Sciatic nerve (tissue), 2 donors: ENCODE measurements around the gene ABI2. TPM values are rescaled to one million over a fixed set of nuclear protein-coding genes. Genes with fewer than 3 reads are reported as not detected.
A peak's percentile ranks its signal among the peaks of the same experiment; 100 is the strongest.
"Not testable (repeated sequence)": the region's sequence is repeated elsewhere in the genome, so short reads cannot be mapped to it uniquely, and the experiment has no call there.

Source experiments
- ATAC-seq: fragments of 200-7000 bp; cut with Tn5 transposase; one replicate; pipeline ENCODE4 v1.9.1; 2020; ENCODE audit warnings: mild to moderate bottlenecking, moderate library complexity
- DNase-seq: peaks from one replicate; pipeline ENCODE4 v3.0.0-alpha.2; 2020; ENCODE audit warnings: low spot score
- intact Hi-C: fragments of 100-400 bp; cut with DNase I; formaldehyde crosslinking; loops from one replicate; pipeline ENCODE4 v1.14.2; 2022
- total RNA-seq: library from RNA; stranded (reverse); fragmentation: NEBNext Ultra II Directional; extraction: Animal tissue kit (Norgen Biotek cat#: 25700); gene quantifications from one replicate; pipeline ENCODE4 v1.2.1, GENCODE V29; 2021
- donor health status: DM: no; HTN: no; CAD: no.
- donor health status: DM: no; HTN: no; CAD: no.

ABI2 gene
- total RNA-seq, 1 donor from 2014 or later = 68.9 TPM

- ATAC-seq = no peak
- no peak for DNase-seq
- intact Hi-C loops = no loop called here
Measured at GRCh38 chr2:203407496-203407895, 79.3 kb downstream of the ABI2 start.

GRCh38 chr2:203412546-203413331 lies 84.5 kb downstream of the ABI2 start:
- DNase-seq (no peak), ATAC-seq (peak; percentile 73)
- intact Hi-C loops = no loop called here

- no peak for DNase-seq
- ATAC-seq = no peak
- intact Hi-C loops = no loop called here
Measured at GRCh38 chr2:203413796-203414195, 85.6 kb downstream of the ABI2 start.

- ATAC-seq (no peak), DNase-seq (no peak)
- intact Hi-C loops = no loop called here
Measured at GRCh38 chr2:203418271-203418670, 90.1 kb downstream of the ABI2 start.

GRCh38 chr2:203427061-203427460 lies 98.9 kb downstream of the ABI2 start:
- ATAC-seq (no peak), DNase-seq (no peak)
- intact Hi-C loops = no loop called here

- ATAC-seq, DNase-seq, intact Hi-C loops: not testable (repeated sequence)
Measured at GRCh38 chr2:203429643-203430042, 101.4 kb downstream of the ABI2 start.

GRCh38 chr2:203431391-203432185 lies 103.4 kb downstream of the ABI2 start:
- DNase-seq = no peak
- no peak for ATAC-seq
- intact Hi-C loops = no loop called here

- no peak for ATAC-seq
- intact Hi-C loops = no loop called here
- no peak for DNase-seq
Measured at GRCh38 chr2:203432811-203433210, 104.6 kb downstream of the ABI2 start.

- intact Hi-C loops = no loop called here
- DNase-seq (no peak), ATAC-seq (no peak)
Measured at GRCh38 chr2:203436496-203436895, 108.3 kb downstream of the ABI2 start.

GRCh38 chr2:203437511-203437910 lies 109.3 kb downstream of the ABI2 start:
- DNase-seq = no peak
- intact Hi-C loops = no loop called here
- ATAC-seq = no peak

- intact Hi-C loops = no loop called here
- DNase-seq (no peak), ATAC-seq (no peak)
Measured at GRCh38 chr2:203438528-203438927, 110.3 kb downstream of the ABI2 start.

GRCh38 chr2:203440671-203441070 lies 112.5 kb downstream of the ABI2 start:
- intact Hi-C loops = no loop called here

GRCh38 chr2:203441463-203441862 lies 113.3 kb downstream of the ABI2 start:
- ATAC-seq (no peak), DNase-seq (no peak)
- intact Hi-C loops = no loop called here

More at GRCh38 chr2:203440671-203441070, 112.5 kb downstream of the ABI2 start:
- DNase-seq = no peak
- ATAC-seq = no peak

- ATAC-seq (no peak), DNase-seq (no peak)
- intact Hi-C loops = no loop called here
Measured at GRCh38 chr2:203442463-203442862, 114.3 kb downstream of the ABI2 start.

- ATAC-seq = no peak
- no peak for DNase-seq
- intact Hi-C loops = no loop called here
Measured at GRCh38 chr2:203444738-203445137, 116.5 kb downstream of the ABI2 start.

- DNase-seq (no peak), ATAC-seq (no peak)
- intact Hi-C loops = no loop called here
Measured at GRCh38 chr2:203446071-203446481, 117.9 kb downstream of the ABI2 start.

- intact Hi-C loops = no loop called here
- DNase-seq (no peak), ATAC-seq (no peak)
Measured at GRCh38 chr2:203446780-203447179, 118.6 kb downstream of the ABI2 start.

- intact Hi-C loops = no loop called here
- DNase-seq (no peak), ATAC-seq (no peak)
Measured at GRCh38 chr2:203450561-203450960, 122.4 kb downstream of the ABI2 start.

- DNase-seq = no peak
- no peak for ATAC-seq
- intact Hi-C loops = no loop called here
Measured at GRCh38 chr2:203451011-203451410, 122.8 kb downstream of the ABI2 start.

- intact Hi-C loops = no loop called here
- DNase-seq (no peak), ATAC-seq (no peak)
Measured at GRCh38 chr2:203451689-203452088, 123.5 kb downstream of the ABI2 start.
